GM18951 (cell line): ENCODE data around the gene ARHGAP31.

Experiments used
- POLR2A ChIP-seq: IDR thresholded peaks from 4 replicates; pipeline ENCODE4 v1.6.1; 2011; ENCODE audit warnings: mild to moderate bottlenecking; ENCODE audit not compliant: insufficient read length, insufficient read depth; ENCODE audit errors: extremely low read depth
- in situ Hi-C: fragments of 300-500 bp; cut with MboI; formaldehyde crosslinking; loops from one replicate; pipeline ENCODE4 v1.12.0; 2022; ENCODE audit warnings: low sequenced_read_pairs, mixed read lengths, inconsistent platforms; ENCODE audit not compliant: unreplicated experiment

Gene ARHGAP31

DNA sequence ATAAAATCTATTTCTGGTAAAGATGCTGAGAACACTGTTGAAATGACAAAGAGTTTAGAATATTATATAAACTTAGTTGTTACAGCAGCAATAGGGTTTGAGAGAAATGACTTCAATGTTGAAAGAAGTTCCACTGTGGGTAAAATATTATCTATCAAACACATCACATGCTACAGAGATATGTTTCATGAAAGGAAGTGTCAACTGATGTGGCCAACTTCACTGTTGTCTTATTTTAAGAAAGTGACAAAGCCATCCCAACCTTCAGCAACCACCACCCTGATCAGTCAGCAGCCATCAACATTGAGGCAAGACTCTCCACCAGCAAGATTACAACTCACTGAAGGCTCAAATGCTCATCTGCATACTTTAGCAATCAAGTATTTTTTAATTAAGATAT lies 149.0 kb downstream of the ARHGAP31 start:
- in situ Hi-C loops: no loop called here
- TF ChIP-seq POLR2A: no peak

GRCh38 chr3:119444590-119444989 lies 150.4 kb downstream of the ARHGAP31 start:
- in situ Hi-C loops: no loop called here
- TF ChIP-seq POLR2A: no peak

GRCh38 chr3:119453822-119454221 lies 159.6 kb downstream of the ARHGAP31 start:
- no peak for TF ChIP-seq POLR2A
- in situ Hi-C loops: no loop called here

- in situ Hi-C loops: no loop called here
These were observed 162.3 kb downstream of the ARHGAP31 start for GRCh38 chr3:119456469-119456868.

DNA sequence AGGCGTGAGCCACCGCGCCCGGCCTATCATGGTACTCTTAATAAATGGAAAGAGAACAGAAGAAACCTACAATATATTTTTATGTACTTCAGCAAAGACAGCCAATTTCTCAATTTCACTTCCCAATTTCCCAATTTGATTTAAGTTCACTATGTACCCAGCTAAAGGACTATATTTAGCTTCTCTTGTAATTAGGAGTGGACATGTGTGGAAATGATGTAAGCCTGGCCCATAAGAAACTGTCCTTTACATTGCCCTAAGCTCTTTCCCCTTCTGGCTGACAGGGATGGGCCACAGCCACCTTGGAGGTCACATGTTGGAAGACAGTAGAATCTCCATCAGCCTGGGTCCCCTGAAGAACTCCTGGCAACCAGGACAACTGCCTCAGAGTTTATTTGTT lies 163.1 kb downstream of the ARHGAP31 start:
- in situ Hi-C loops: no loop called here

More at GRCh38 chr3:119456469-119456868, 162.3 kb downstream of the ARHGAP31 start:
- no peak for TF ChIP-seq POLR2A

DNA sequence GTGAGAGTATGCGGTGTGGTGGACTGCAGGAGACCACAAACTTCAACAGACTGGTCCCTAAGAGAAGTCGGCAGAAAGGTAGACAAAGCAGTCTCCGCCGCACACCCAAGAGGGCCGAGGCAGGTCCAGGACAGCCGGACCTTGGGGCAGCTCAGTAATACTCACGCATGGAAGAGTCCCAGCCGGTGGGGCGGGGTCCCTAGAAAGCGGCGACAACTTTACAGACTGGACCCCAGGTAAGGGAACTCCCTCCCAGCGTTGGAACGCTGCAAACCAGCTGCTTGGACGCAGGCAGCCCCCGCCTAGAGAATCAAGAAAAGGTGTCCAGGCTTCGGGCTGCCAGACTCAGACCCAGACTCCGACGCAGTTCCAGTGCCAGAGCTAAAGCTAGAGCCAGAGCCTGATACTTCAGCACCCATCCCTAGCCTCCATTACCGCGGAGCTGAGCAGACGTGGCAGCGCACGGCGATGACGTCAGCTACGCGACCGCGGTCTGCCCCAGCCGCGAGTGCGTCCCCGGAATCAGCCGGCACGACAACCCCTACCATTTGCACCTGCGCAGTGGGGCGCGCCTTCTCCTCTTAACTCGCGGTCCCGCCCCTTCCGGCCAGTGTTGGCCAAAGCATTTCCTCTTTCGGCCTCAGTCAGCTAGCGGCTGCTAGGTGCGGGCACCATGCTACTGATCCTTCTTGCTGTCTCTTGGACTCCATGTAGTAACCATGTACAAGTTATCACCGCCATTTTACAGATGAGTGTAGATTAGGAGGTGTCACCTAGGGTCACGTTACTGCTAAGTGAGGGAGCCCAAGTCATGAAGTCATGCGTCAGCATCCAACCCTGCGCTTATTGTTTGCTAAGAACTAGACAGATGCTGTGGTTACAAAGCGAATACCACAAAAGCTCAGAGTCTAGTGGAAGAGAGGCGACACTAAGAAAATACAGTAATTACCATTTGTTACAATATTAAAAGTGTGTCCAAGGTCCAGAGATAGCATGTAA lies 169.3 kb downstream of the ARHGAP31 start, which contains the start of gene TMEM39A:
TMEM39A (minus strand) TSS at position 445 of the 999 bp plus-strand sequence. CDS start 1,541 bp downstream, outside the sequence.
- in situ Hi-C loops: no loop called here
- TF ChIP-seq POLR2A: peak; percentile 99

More for the DNA sequence above, 163.1 kb downstream of the ARHGAP31 start:
- TF ChIP-seq POLR2A: no peak

DNA sequence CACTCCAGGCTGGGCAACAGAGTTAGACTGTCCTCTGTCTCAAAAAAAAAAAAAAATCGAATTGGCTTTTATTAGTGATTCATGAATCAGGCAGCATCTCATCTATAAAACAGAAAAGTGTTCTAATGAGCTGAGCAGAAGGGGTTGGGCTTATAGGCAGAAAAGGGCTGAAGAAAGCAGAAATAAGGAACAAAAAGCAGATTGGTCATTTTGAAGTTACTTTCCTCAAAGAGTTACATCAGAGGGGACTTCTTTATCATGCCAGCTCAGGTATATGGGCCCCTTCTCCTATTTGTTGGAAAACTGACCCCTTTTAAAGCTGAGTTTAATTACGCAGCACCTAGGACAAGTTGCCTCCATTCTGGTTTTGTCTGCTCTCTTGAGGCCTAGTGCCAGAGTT lies 173.9 kb downstream of the ARHGAP31 start:
- TF ChIP-seq POLR2A: no peak
- in situ Hi-C loops: no loop called here

DNA sequence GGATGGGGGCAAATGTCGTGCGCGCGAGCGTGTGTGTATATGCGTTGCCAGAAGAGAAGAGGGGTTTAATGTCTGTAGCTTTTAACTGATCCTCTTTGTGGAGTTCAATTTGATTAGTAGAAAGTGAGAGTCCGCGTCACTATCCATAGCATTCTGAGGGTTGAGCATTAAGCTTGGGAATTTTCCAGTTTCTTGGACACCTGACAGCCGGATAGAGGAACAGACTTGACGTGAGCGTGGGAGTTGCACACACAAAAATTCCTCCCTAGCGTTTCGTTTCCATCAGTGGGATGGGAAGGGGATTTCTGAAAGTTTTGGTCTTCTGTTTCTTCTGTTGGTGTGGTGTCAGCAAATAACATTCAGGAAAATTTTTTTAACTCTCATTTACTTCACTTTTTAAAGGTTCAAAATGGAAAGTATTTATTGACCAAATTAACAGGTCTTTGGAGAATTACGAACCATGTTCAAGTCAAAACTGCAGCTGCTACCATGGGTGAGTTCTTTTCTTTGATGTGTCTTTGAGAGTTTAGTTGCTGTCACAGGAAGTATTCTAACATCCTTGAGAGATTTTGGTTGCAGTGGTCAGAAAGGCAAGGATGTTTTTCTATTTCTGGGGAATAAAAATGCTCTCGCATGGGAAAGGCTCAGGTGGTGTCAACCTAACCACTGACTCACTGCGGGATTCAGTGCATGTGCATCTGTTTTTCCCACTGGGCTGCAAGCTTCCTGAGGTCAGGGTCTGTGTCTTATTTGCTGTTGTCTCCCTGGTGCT lies 175.4 kb downstream of the ARHGAP31 start:
- in situ Hi-C loops: no loop called here
- TF ChIP-seq POLR2A: no peak
